HEK293 (cell line): ENCODE results near the gene KCNK1.

Source experiments
- CTCF ChIA-PET: fragments of 350-600 bp; formaldehyde crosslinking; extraction: SDS; loops from one replicate; lab custom pipeline; 2021; ENCODE audit warnings: antibody characterized with exemption; lab: Yijun Ruan, JAX
- POLR2A ChIA-PET: fragments of 300-600 bp; formaldehyde crosslinking; extraction: SDS; loops from one replicate; lab custom pipeline; 2020; ENCODE audit warnings: antibody characterized with exemption, inconsistent platforms; lab: Yijun Ruan, JAX
- H3K27ac ChIP-seq: fragments of 200-500 bp; sonication (Bioruptor generic); 2 replicates; pipeline ENCODE4 v1.5.1; 2014; ENCODE audit warnings: low read depth, low read length, control low read depth, inconsistent platforms; ENCODE audit errors: extremely low read depth
- H3K36me3 ChIP-seq, 2 experiments: fragments of 200-500 bp in 1 of 2; sonication (Bioruptor generic) in 1 of 2; 1 replicate in 1 of 2; 2 replicates in 1 of 2; pipeline ENCODE4 v1.5.1; 2014 to 2017; ENCODE audit warnings: inconsistent platforms in 2 of 2, low read length in 2 of 2; ENCODE audit not compliant: control insufficient read depth in 2 of 2, insufficient read depth in 1 of 2
- H3K4me1 ChIP-seq: fragments of 200-500 bp; sonication (Bioruptor generic); 2 replicates; pipeline ENCODE4 v1.5.1; 2014; ENCODE audit warnings: mild to moderate bottlenecking, low read length, inconsistent platforms; ENCODE audit not compliant: control insufficient read depth, insufficient read depth
- H3K4me3 ChIP-seq: 2 replicates; pipeline ENCODE4 v1.5.1; 2011; ENCODE audit warnings: low read depth, mild to moderate bottlenecking, control low read depth, low read length, moderate library complexity
- H3K9me3 ChIP-seq: fragments of 200-500 bp; sonication (Bioruptor generic); 2 replicates; pipeline ENCODE4 v1.5.1; 2014; ENCODE audit warnings: low read depth, low read length, inconsistent platforms; ENCODE audit not compliant: control insufficient read depth, insufficient read depth
- BCL11A ChIP-seq: fragments of 450-650 bp; formaldehyde crosslinking; IDR thresholded peaks from 2 replicates; pipeline ENCODE4 v1.5.1; 2016; ENCODE audit warnings: low read depth, missing biosample characterization, missing genetic modification characterization
- GFI1B ChIP-seq: fragments of 450-650 bp; formaldehyde crosslinking; IDR thresholded peaks from 2 replicates; pipeline ENCODE4 v1.5.1; 2016; ENCODE audit warnings: missing biosample characterization, missing genetic modification characterization
- HOXC10 ChIP-seq: sonication (generic); formaldehyde crosslinking; IDR thresholded peaks from 2 replicates; pipeline ENCODE4 v1.8.1; 2023; ENCODE audit warnings: mild to moderate bottlenecking, missing genetic modification reagents
- HOXD13 ChIP-seq: sonication (generic); formaldehyde crosslinking; IDR thresholded peaks from 2 replicates; pipeline ENCODE4 v1.8.0; 2022; ENCODE audit warnings: missing genetic modification reagents, borderline replicate concordance
- KLF16 ChIP-seq: fragments of 450-650 bp; formaldehyde crosslinking; IDR thresholded peaks from 2 replicates; pipeline ENCODE4 v1.5.1; 2017; ENCODE audit warnings: missing biosample characterization, missing genetic modification characterization
- MZF1 ChIP-seq: fragments of 450-650 bp; formaldehyde crosslinking; IDR thresholded peaks from 2 replicates; pipeline ENCODE4 v1.5.1; 2017; ENCODE audit warnings: missing biosample characterization, missing genetic modification characterization, borderline replicate concordance
- PATZ1 ChIP-seq: fragments of 450-650 bp; formaldehyde crosslinking; IDR thresholded peaks from 2 replicates; pipeline ENCODE4 v1.5.1; 2016; ENCODE audit warnings: missing biosample characterization, missing genetic modification characterization
- PRDM6 ChIP-seq: fragments of 450-650 bp; formaldehyde crosslinking; IDR thresholded peaks from 2 replicates; pipeline ENCODE4 v1.5.1; 2017; ENCODE audit warnings: missing biosample characterization, missing genetic modification characterization
- ZNF16 ChIP-seq: fragments of 450-650 bp; formaldehyde crosslinking; IDR thresholded peaks from 2 replicates; pipeline ENCODE4 v1.5.1; 2016; ENCODE audit warnings: low read depth, missing biosample characterization, missing genetic modification characterization
- ZNF18 ChIP-seq: fragments of 450-650 bp; formaldehyde crosslinking; IDR thresholded peaks from 2 replicates; pipeline ENCODE4 v1.5.1; 2016; ENCODE audit warnings: missing biosample characterization, missing genetic modification characterization
- ZNF2 ChIP-seq: fragments of 450-650 bp; formaldehyde crosslinking; IDR thresholded peaks from 2 replicates; pipeline ENCODE4 v1.5.1; 2016; ENCODE audit warnings: missing biosample characterization, missing genetic modification characterization
- ZNF335 ChIP-seq: fragments of 450-650 bp; formaldehyde crosslinking; conservative IDR thresholded peaks from 2 replicates; pipeline ENCODE4 v1.5.1; 2016; ENCODE audit warnings: missing biosample characterization, missing genetic modification characterization
- ZNF341 ChIP-seq: fragments of 450-650 bp; formaldehyde crosslinking; IDR thresholded peaks from 2 replicates; pipeline ENCODE4; 2016; ENCODE audit warnings: low read depth, missing biosample characterization, missing genetic modification characterization
- ZNF544 ChIP-seq: fragments of 450-650 bp; formaldehyde crosslinking; IDR thresholded peaks from 2 replicates; pipeline ENCODE4 v1.5.0; 2017; ENCODE audit warnings: missing biosample characterization, missing genetic modification characterization
- ZNF670 ChIP-seq: fragments of 450-650 bp; formaldehyde crosslinking; IDR thresholded peaks from 2 replicates; pipeline ENCODE4 v1.5.1; 2016; ENCODE audit warnings: missing biosample characterization, missing genetic modification characterization, low read depth
- ZNF692 ChIP-seq: fragments of 450-650 bp; formaldehyde crosslinking; IDR thresholded peaks from 2 replicates; pipeline ENCODE4 v1.5.1; 2016; ENCODE audit warnings: missing biosample characterization, missing genetic modification characterization
- ZNF792 ChIP-seq: fragments of 450-650 bp; formaldehyde crosslinking; IDR thresholded peaks from 2 replicates; pipeline ENCODE4 v1.5.1; 2016; ENCODE audit warnings: missing biosample characterization, missing genetic modification characterization
- ZSCAN30 ChIP-seq: fragments of 450-650 bp; IDR thresholded peaks from 2 replicates; pipeline ENCODE4 v1.5.1; 2018; ENCODE audit warnings: missing biosample characterization, mild to moderate bottlenecking, missing genetic modification characterization, moderate library complexity
- ZSCAN5A ChIP-seq: fragments of 450-650 bp; formaldehyde crosslinking; IDR thresholded peaks from 2 replicates; pipeline ENCODE4 v1.5.1; 2016; ENCODE audit warnings: missing biosample characterization, missing genetic modification characterization

KCNK1 gene

GRCh38 chr1:233667741-233668140 is 53.8 kb downstream of the KCNK1 start:
- ChIA-PET CTCF (interaction anchor here (0.8 kb wide), 1 partner anchor 234 kb away, joined by 3 read pairs; no protein-coding TSS in a partner anchor), POLR2A (no interaction called here)
- Histone ChIP-seq H3K9me3 (no peaks in the 10 kb centered on the region), H3K36me3 (peaks cover 0 to 13% of the 10 kb centered on the region in 2 experiments; a peak in 2 of 3 replicates), H3K27ac (no peak overlapping the region), H3K4me3 (no peak overlapping the region), H3K4me1 (no peaks in the 10 kb centered on the region)
- TF ChIP-seq GFI1B (tag by site-specific recombination): no peak
- no peak for TF ChIP-seq ZNF544 (tag by site-specific recombination)
- TF ChIP-seq MZF1 (tag by site-specific recombination): no peak
- TF ChIP-seq ZNF16 (tag by site-specific recombination): no peak
- TF ChIP-seq HOXC10: no peak
- TF ChIP-seq ZNF2 (tag by site-specific recombination): no peak
- no peak for TF ChIP-seq ZNF341 (tag by site-specific recombination)
- TF ChIP-seq ZSCAN30 (tag by site-specific recombination): no peak
- no peak for TF ChIP-seq ZNF670
- no peak for TF ChIP-seq PATZ1 (tag by site-specific recombination)
- TF ChIP-seq HOXD13: no peak
- TF ChIP-seq ZSCAN5A (tag by site-specific recombination): no peak
- TF ChIP-seq BCL11A (tag by site-specific recombination): no peak
- no peak for TF ChIP-seq ZNF792
- TF ChIP-seq KLF16 (tag by site-specific recombination): no peak
- TF ChIP-seq ZNF335: no peak
- no peak for TF ChIP-seq ZNF692

GRCh38 chr1:233668146-233668724 is 54.3 kb downstream of the KCNK1 start:
- ChIA-PET POLR2A (no interaction called here), CTCF (interaction anchor here (0.8 kb wide), 1 partner anchor 234 kb away, joined by 3 read pairs; no protein-coding TSS in a partner anchor)
- Histone ChIP-seq H3K36me3 (peaks cover 0 to 13% of the 10 kb centered on the region in 2 experiments; a peak in 2 of 3 replicates), H3K4me3 (no peak overlapping the region), H3K9me3 (no peaks in the 10 kb centered on the region), H3K27ac (no peak overlapping the region)
- TF ChIP-seq ZNF18: no peak
- TF ChIP-seq PRDM6 (tag by site-specific recombination): peak; percentile 28; the same call in 1 of the 2 replicates
- TF ChIP-seq, all 188 proteins: peak for 1
- H3K4me1 ChIP-seq: no peaks in the 10 kb centered on the region
